H1 (cell line): ENCODE results near the gene LRRC40. TPM values are rescaled to one million over a fixed set of nuclear protein-coding genes. Genes with fewer than 3 reads are reported as not detected.

Experiments
- CTCF ChIA-PET: fragments of 300-600 bp; sonication (Branson Sonifier 250); formaldehyde crosslinking; loops from one replicate; lab custom pipeline; 2021; ENCODE audit not compliant: partially characterized antibody; lab: Charles Lee
- POLR2A ChIA-PET: fragments of 300-600 bp; sonication (Branson Sonifier 250); formaldehyde crosslinking; loops from one replicate; lab custom pipeline; 2021; ENCODE audit warnings: inconsistent platforms; ENCODE audit not compliant: partially characterized antibody; lab: Charles Lee
- DNase-seq, 2 experiments: peaks; one replicate each; pipeline versions ENCODE4 v3.0.0 to v3.0.0-alpha.2; 2010 to 2022; ENCODE audit warnings: low spot score in 2 of 2, low read depth in 1 of 2, mixed read lengths in 1 of 2
- FAIRE-seq: peaks from 2 replicates; lab custom pipeline; 2011; peaks lifted over from hg19 to GRCh38; lab: Jason Lieb, UNC
- H2AFZ ChIP-seq: 2 replicates; pipeline ENCODE4 v1.8.1; 2012; ENCODE audit warnings: low read length, inconsistent platforms
- H2AK5ac ChIP-seq: 2 replicates; pipeline ENCODE4 v1.6.1; 2013; ENCODE audit warnings: low read depth, low read length
- H2BK120ac ChIP-seq: replicated peaks from 2 replicates; pipeline ENCODE3; 2013; ENCODE audit warnings: low read depth, low read length, inconsistent platforms
- H2BK12ac ChIP-seq: 2 replicates; pipeline ENCODE4 v1.6.1; 2013; ENCODE audit warnings: low read depth, low read length
- H2BK15ac ChIP-seq: 2 replicates; pipeline ENCODE4 v1.6.1; 2013; ENCODE audit warnings: low read length
- H2BK20ac ChIP-seq: 2 replicates; pipeline ENCODE4 v1.6.1; 2013; ENCODE audit warnings: low read length
- H2BK5ac ChIP-seq: 2 replicates; pipeline ENCODE4 v1.6.1; 2013; ENCODE audit warnings: low read depth, low read length
- H3K14ac ChIP-seq: 2 replicates; pipeline ENCODE4 v1.6.1; 2013; ENCODE audit warnings: inconsistent platforms; ENCODE audit not compliant: insufficient read length
- H3K18ac ChIP-seq: 2 replicates; pipeline ENCODE4 v1.6.1; 2013; ENCODE audit warnings: low read length; ENCODE audit errors: extremely low read depth
- H3K23ac ChIP-seq: 2 replicates; pipeline ENCODE4 v1.6.1; 2013; ENCODE audit warnings: inconsistent platforms; ENCODE audit not compliant: insufficient read length
- H3K23me2 ChIP-seq: 2 replicates; pipeline ENCODE4 v1.6.1; 2013; ENCODE audit warnings: low read depth, low read length
- H3K27ac ChIP-seq: 2 replicates; pipeline ENCODE4 v1.6.1; 2011; ENCODE audit warnings: low read depth, low read length, inconsistent platforms
- H3K27me3 ChIP-seq, 4 experiments: replicated peaks in 1 of 4; 1 replicate in 1 of 4; 2 replicates in 3 of 4; pipeline versions ENCODE4 v1.6.1 to v1.8.1; 2011 to 2013; ENCODE audit warnings: low read length in 3 of 4, mild to moderate bottlenecking in 3 of 4, inconsistent platforms in 2 of 4, mixed read lengths in 2 of 4, moderate library complexity in 1 of 4; ENCODE audit not compliant: control insufficient read depth in 3 of 4, insufficient read depth in 3 of 4; ENCODE audit errors: extremely low read depth in 1 of 4
- H3K36me3 ChIP-seq, 4 experiments: 2 replicates each; pipeline versions ENCODE4 v1.6.1 to v1.8.1; 2011 to 2013; ENCODE audit warnings: mild to moderate bottlenecking in 4 of 4, low read length in 3 of 4, moderate library complexity in 2 of 4, control low read depth in 1 of 4, inconsistent platforms in 1 of 4; ENCODE audit not compliant: insufficient read depth in 4 of 4, control insufficient read depth in 2 of 4
- H3K4ac ChIP-seq: replicated peaks from 2 replicates; pipeline ENCODE3; 2013; ENCODE audit warnings: low read length, low read depth, mixed read lengths, inconsistent platforms; ENCODE audit not compliant: insufficient read length
- H3K4me1 ChIP-seq, 4 experiments: replicated peaks in 1 of 4; 1 replicate in 1 of 4; 2 replicates in 3 of 4; pipeline versions ENCODE4 v1.6.1 to v1.8.1; 2011 to 2013; ENCODE audit warnings: low read length in 3 of 4, inconsistent platforms in 2 of 4, mixed read lengths in 1 of 4; ENCODE audit not compliant: insufficient read depth in 4 of 4, control insufficient read depth in 3 of 4
- H3K4me2 ChIP-seq, 2 experiments: 2 replicates each; pipeline versions ENCODE4 v1.6.1 to v1.8.1; 2011 to 2013; ENCODE audit warnings: low read depth in 2 of 2, low read length in 2 of 2, control low read depth in 1 of 2, inconsistent platforms in 1 of 2, mild to moderate bottlenecking in 1 of 2; ENCODE audit not compliant: insufficient read depth in 1 of 2
- H3K4me3 ChIP-seq, 4 experiments: fragments of 200-600, 300-600 bp in 1 of 4; sonication (generic), shearing (Covaris generic), sonication (Bioruptor Twin) in 1 of 4; 2 replicates each; pipeline versions ENCODE4 v1.5.1 to v1.8.1; 2011 to 2016; ENCODE audit warnings: low read length in 4 of 4, low read depth in 3 of 4, control low read depth in 2 of 4, inconsistent platforms in 2 of 4, mild to moderate bottlenecking in 2 of 4, mixed read lengths in 1 of 4, moderate library complexity in 1 of 4; ENCODE audit not compliant: insufficient read depth in 2 of 4; ENCODE audit errors: extremely low read depth in 1 of 4
- H3K56ac ChIP-seq: replicated peaks from 2 replicates; pipeline ENCODE3; 2013; ENCODE audit warnings: low read depth, mild to moderate bottlenecking, mixed read lengths, low read length, inconsistent platforms; ENCODE audit not compliant: insufficient read length
- H3K79me1 ChIP-seq: 2 replicates; pipeline ENCODE4 v1.6.1; 2013; ENCODE audit warnings: low read depth, low read length, control low read depth
- H3K79me2 ChIP-seq, 2 experiments: 2 replicates each; pipeline versions ENCODE4 v1.6.1 to v1.8.1; 2012 to 2013; ENCODE audit warnings: low read length in 2 of 2, mild to moderate bottlenecking in 2 of 2, inconsistent platforms in 1 of 2; ENCODE audit not compliant: insufficient read depth in 2 of 2, control insufficient read depth in 1 of 2
- H3K9ac ChIP-seq, 4 experiments: replicated peaks in 1 of 4; 1 replicate in 1 of 4; 2 replicates in 3 of 4; pipeline versions ENCODE4 v1.6.1 to v1.8.1; 2011 to 2013; ENCODE audit warnings: low read depth in 3 of 4, low read length in 3 of 4, control low read depth in 2 of 4, mild to moderate bottlenecking in 2 of 4, moderate library complexity in 2 of 4, inconsistent platforms in 1 of 4; ENCODE audit errors: extremely low read depth in 1 of 4
- H3K9me3 ChIP-seq, 2 experiments: 2 replicates each; pipeline versions ENCODE4 v1.6.1 to v1.8.1; 2012 to 2013; ENCODE audit warnings: mild to moderate bottlenecking in 2 of 2, moderate library complexity in 2 of 2, control low read depth in 1 of 2, inconsistent platforms in 1 of 2, low read depth in 1 of 2, low read length in 1 of 2, mixed read lengths in 1 of 2; ENCODE audit not compliant: insufficient read depth in 2 of 2
- H4K20me1 ChIP-seq, 2 experiments: replicated peaks in 1 of 2; 2 replicates each; pipeline versions ENCODE3 to v1.8.1; 2011 to 2013; ENCODE audit warnings: inconsistent platforms in 2 of 2, low read length in 2 of 2, mild to moderate bottlenecking in 1 of 2; ENCODE audit not compliant: insufficient read depth in 2 of 2, control insufficient read depth in 1 of 2
- H4K5ac ChIP-seq: 2 replicates; pipeline ENCODE4 v1.6.1; 2013; ENCODE audit warnings: low read length, low read depth, mixed read lengths, inconsistent platforms; ENCODE audit not compliant: insufficient read length
- H4K8ac ChIP-seq: 2 replicates; pipeline ENCODE4 v1.8.0; 2013; ENCODE audit warnings: mild to moderate bottlenecking, moderate library complexity, low read length, inconsistent platforms; ENCODE audit not compliant: insufficient read depth; ENCODE audit errors: extremely low read depth
- H4K91ac ChIP-seq: replicated peaks from 2 replicates; pipeline ENCODE3; 2013; ENCODE audit warnings: low read length, mixed read lengths, inconsistent platforms; ENCODE audit not compliant: insufficient read length
- WGBS, 2 experiments: shearing (Covaris generic) in 1 of 2; methylation state at CpG; one replicate each; pipeline versions ENCODE4 v1.1.6 to v1.1.7; 2013 to 2015; ENCODE audit warnings: low lambda C conversion rate in 2 of 2, mixed read lengths in 2 of 2, inconsistent platforms in 1 of 2, low coverage in 1 of 2, missing lambda C conversion rate in 1 of 2; ENCODE audit not compliant: insufficient replicate concordance in 2 of 2, insufficient coverage in 1 of 2, insufficient read length in 1 of 2; ENCODE audit errors: extremely low coverage in 1 of 2, missing lambda C conversion rate in 1 of 2; 5-methylcytosine and 5-hydroxymethylcytosine counted together
- polyA plus RNA-seq, 7 experiments: library from polyadenylated mRNA; depleted of rRNA in 3 of 7; stranded (reverse) in 5 of 7; unstranded in 2 of 7; fragments of >200 nt in 5 of 7; fragments of 200-250 nt in 2 of 7; gene quantifications; 1 replicate in 5 of 7; 2 replicates in 1 of 7; 4 replicates in 1 of 7; pipeline versions ENCODE4 v1.2.1 to v1.2.3, GENCODE V29; 2011 to 2013; ENCODE audit warnings: missing spikeins in 2 of 7, mixed read lengths in 2 of 7
- total RNA-seq: library from RNA; stranded (reverse); fragmentation: NEBNext Ultra II Directional; extraction: Animal tissue kit (Norgen Biotek cat#: 25700); gene quantifications from 2 replicates; pipeline ENCODE4 v1.2.1, GENCODE V29; 2021
- TF ChIP-seq, protein P1 (sequence below): IDR thresholded peaks from 2 replicates; pipeline ENCODE4 v1.6.1; 2011; ENCODE audit warnings: low read length, improper control_type of control experiment

LRRC40 gene
- total and polyA plus RNA-seq, 2 of the 8 experiments (the other 6 are each of a cell fraction or from before 2014, with no cell fraction given) = 13.4 to 30.8 TPM

DNA sequence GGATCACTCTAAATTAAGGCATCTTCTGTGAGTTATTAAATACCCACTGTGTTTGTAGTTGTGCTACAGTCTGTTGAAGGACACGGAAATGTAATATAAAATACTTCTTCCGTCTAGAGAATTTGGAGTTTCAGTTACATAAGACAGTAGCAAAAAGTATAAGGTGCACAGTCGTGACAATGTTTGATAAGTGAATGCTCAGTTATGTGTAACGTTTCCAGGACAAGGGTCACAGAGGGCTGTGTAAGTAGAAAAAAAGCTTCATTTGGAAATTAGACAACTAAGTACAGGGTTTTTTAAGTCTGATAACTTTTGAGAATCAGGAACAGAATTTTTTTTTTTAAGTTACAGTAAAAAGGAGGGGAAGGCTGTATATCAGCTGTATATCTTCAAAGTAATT is 43.4 kb upstream of the LRRC40 start:
- no peak overlapping the region for H3K9ac ChIP-seq
- no peak overlapping the region for H2BK15ac ChIP-seq
- FAIRE-seq (no peak), DNase-seq (no peak)
- H3K36me3 ChIP-seq = peaks cover 25 to 90% (median 67%) of the 10 kb centered on the region in 4 experiments
- no peak overlapping the region for H3K27ac ChIP-seq
- no peak overlapping the region for H3K18ac ChIP-seq
- H3K23me2 ChIP-seq = no peaks in the 10 kb centered on the region
- H4K20me1 ChIP-seq = peaks cover 0 to 1% of the 10 kb centered on the region in 2 experiments
- H2BK5ac ChIP-seq = no peak overlapping the region
- H2BK120ac ChIP-seq = no peak overlapping the region
- H3K4me3 ChIP-seq = no peak overlapping the region
- H3K27me3 ChIP-seq = no peaks in the 10 kb centered on the region
- no peak overlapping the region for H4K91ac ChIP-seq
- no peaks in the 10 kb centered on the region for H3K9me3 ChIP-seq
- no peak overlapping the region for H2AFZ ChIP-seq
- H3K14ac ChIP-seq = no peak overlapping the region
- no peak overlapping the region for H3K4me2 ChIP-seq
- H2AK5ac ChIP-seq = no peak overlapping the region
- CTCF ChIA-PET = no interaction called here
- no peak overlapping the region for H3K56ac ChIP-seq
- no peak overlapping the region for H4K8ac ChIP-seq
- H3K79me1 ChIP-seq = no peaks in the 10 kb centered on the region
- no peak overlapping the region for H4K5ac ChIP-seq
- H2BK20ac ChIP-seq = no peak overlapping the region
- POLR2A ChIA-PET = interaction anchor here (1.1 to 1.5 kb wide), 3 partner anchors 10 to 21 kb away, joined by 3 to 6 read pairs (median 4); no protein-coding TSS in a partner anchor
- TF ChIP-seq, protein P1, sequence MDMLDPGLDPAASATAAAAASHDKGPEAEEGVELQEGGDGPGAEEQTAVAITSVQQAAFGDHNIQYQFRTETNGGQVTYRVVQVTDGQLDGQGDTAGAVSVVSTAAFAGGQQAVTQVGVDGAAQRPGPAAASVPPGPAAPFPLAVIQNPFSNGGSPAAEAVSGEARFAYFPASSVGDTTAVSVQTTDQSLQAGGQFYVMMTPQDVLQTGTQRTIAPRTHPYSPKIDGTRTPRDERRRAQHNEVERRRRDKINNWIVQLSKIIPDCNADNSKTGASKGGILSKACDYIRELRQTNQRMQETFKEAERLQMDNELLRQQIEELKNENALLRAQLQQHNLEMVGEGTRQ = no peak
- H2BK12ac ChIP-seq = no peak overlapping the region
- WGBS, 2 experiments = 94% methylated on average over 4 of the region's 4 CpGs; no CpG with 5 or more reads in 1 of the 2 experiments
- no peak overlapping the region for H3K23ac ChIP-seq
- H3K4me1 ChIP-seq = no peaks in the 10 kb centered on the region
- H3K79me2 ChIP-seq = no peaks in the 10 kb centered on the region
- H3K4ac ChIP-seq = no peak overlapping the region
